K562 (cell line): Measurements from ENCODE around the gene GFRA1. TPM values are rescaled to one million over a fixed set of nuclear protein-coding genes. Genes with fewer than 3 reads are reported as not detected.

Source experiments
- ATAC-seq: fragments of 200-7000 bp; cut with Tn5 transposase; 3 replicates; pipeline ENCODE4 v1.9.1; 2020; ENCODE audit warnings: moderate library complexity
- BruUV-seq: library from RNA; stranded (reverse); fragments of 400-500 nt; replicated peaks from 2 replicates; lab custom pipeline; 2021; lab: Mats Ljungman, UMichigan
- CTCF ChIA-PET: fragments of 300-600 bp; formaldehyde crosslinking; extraction: SDS; loops from one replicate; lab custom pipeline; 2021; ENCODE audit warnings: low intra/inter-chr PET ratio; lab: Yijun Ruan, JAX
- POLR2A ChIA-PET: fragments of 300-600, 350-650 bp; sonication (Branson Sonifier 250); formaldehyde crosslinking; extraction: SDS; loops from one replicate; lab custom pipeline; 2021; ENCODE audit warnings: antibody characterized with exemption, inconsistent platforms; lab: Yijun Ruan, JAX
- DNase-seq, 4 experiments: peaks; one replicate each; pipeline versions ENCODE4 v3.0.0 to v3.0.0-alpha.2; 2011 to 2018; ENCODE audit warnings: low spot score in 3 of 4, mixed read lengths in 3 of 4; ENCODE audit errors: extremely low read depth in 1 of 4
- FAIRE-seq: peaks from 2 replicates; lab custom pipeline; 2011; peaks lifted over from hg19 to GRCh38; lab: Jason Lieb, UNC
- H2AFZ ChIP-seq: 2 replicates; pipeline ENCODE4 v1.6.0; 2011; ENCODE audit warnings: low read depth, low read length, control low read depth, inconsistent platforms
- H3K27ac ChIP-seq: fragments of 200-600 bp; 3 replicates; pipeline ENCODE4 v1.8.0; 2011; ENCODE audit warnings: low read depth, mild to moderate bottlenecking, control low read depth, inconsistent platforms, low read length, moderate library complexity, mixed read lengths; ENCODE audit errors: extremely low read depth
- H3K27me3 ChIP-seq, 2 experiments: fragments of 300-600 bp in 1 of 2; 2 replicates in 1 of 2; 3 replicates in 1 of 2; pipeline versions ENCODE4 v1.6.0 to v1.8.0; 2011; ENCODE audit warnings: inconsistent platforms in 2 of 2, low read length in 2 of 2, mild to moderate bottlenecking in 1 of 2, mixed read lengths in 1 of 2, moderate library complexity in 1 of 2; ENCODE audit not compliant: control insufficient read depth in 2 of 2, insufficient read depth in 2 of 2
- H3K36me3 ChIP-seq: fragments of 300-600 bp; 3 replicates; pipeline ENCODE4 v1.8.0; 2011; ENCODE audit warnings: mild to moderate bottlenecking, low read length, inconsistent platforms; ENCODE audit not compliant: control insufficient read depth, insufficient read depth
- H3K4me1 ChIP-seq, 2 experiments: fragments of 200-600 bp in 1 of 2; replicated peaks in 1 of 2; 2 replicates in 1 of 2; 3 replicates in 1 of 2; pipeline versions ENCODE4 v1.5.1 to v1.8.0; 2011; ENCODE audit warnings: inconsistent platforms in 2 of 2, low read length in 2 of 2, mild to moderate bottlenecking in 1 of 2, mixed read lengths in 1 of 2, moderate library complexity in 1 of 2; ENCODE audit not compliant: control insufficient read depth in 2 of 2, insufficient read depth in 2 of 2
- H3K4me2 ChIP-seq: 2 replicates; pipeline ENCODE4 v1.6.1; 2011; ENCODE audit warnings: low read length, control low read depth, inconsistent platforms, mixed read lengths; ENCODE audit not compliant: insufficient read depth
- H3K4me3 ChIP-seq: fragments of 200-600 bp; sonication (generic), shearing (Covaris generic); 2 replicates; pipeline ENCODE4 v1.5.1; 2016; ENCODE audit warnings: control low read depth, inconsistent platforms
- H3K79me2 ChIP-seq: fragments of 200-600 bp; 3 replicates; pipeline ENCODE4 v1.8.0; 2011; ENCODE audit warnings: low read length, inconsistent platforms; ENCODE audit not compliant: control insufficient read depth, insufficient read depth
- H3K9ac ChIP-seq, 2 experiments: 2 replicates each; pipeline versions ENCODE4 v1.6.0 to v1.6.1; 2011; ENCODE audit warnings: low read depth in 2 of 2, low read length in 2 of 2, control low read depth in 1 of 2, inconsistent platforms in 1 of 2, mild to moderate bottlenecking in 1 of 2, mixed read lengths in 1 of 2; ENCODE audit not compliant: insufficient read depth in 1 of 2
- H3K9me1 ChIP-seq: one replicate; pipeline ENCODE4 v1.6.0; 2011; ENCODE audit warnings: inconsistent platforms, mild to moderate bottlenecking, low read length, moderate library complexity; ENCODE audit not compliant: control insufficient read depth, insufficient read depth
- H3K9me3 ChIP-seq: replicated peaks from 2 replicates; pipeline ENCODE4 v1.5.1; 2011; ENCODE audit warnings: low read depth, low read length, inconsistent platforms; ENCODE audit not compliant: control insufficient read depth, insufficient read depth
- H4K20me1 ChIP-seq: replicated peaks from 2 replicates; pipeline ENCODE4 v1.6.1; 2011; ENCODE audit warnings: low read length, inconsistent platforms, mixed read lengths; ENCODE audit not compliant: control insufficient read depth, insufficient read depth
- CSDE1 ChIP-seq, 2 experiments: fragments of 450-650 bp; IDR thresholded peaks; 2 replicates each; pipeline ENCODE4 v1.6.1; 2016; ENCODE audit warnings: mild to moderate bottlenecking in 1 of 2
- CUX1 ChIP-seq: fragments of 200-800 bp; sonication (Bioruptor generic); IDR thresholded peaks from 2 replicates; pipeline ENCODE4 v1.6.1; 2016; ENCODE audit warnings: missing genetic modification characterization, missing compliant biosample characterization
- GATA2 ChIP-seq: sonication (generic); formaldehyde crosslinking; IDR thresholded peaks from 2 replicates; pipeline ENCODE4 v1.4.0; 2020; ENCODE audit warnings: mild to moderate bottlenecking, missing genetic modification reagents
- GTF2E2 ChIP-seq: fragments of 200-800 bp; sonication (Bioruptor generic); IDR thresholded peaks from 2 replicates; pipeline ENCODE4 v1.6.1; 2016; ENCODE audit warnings: missing genetic modification characterization, missing compliant biosample characterization
- LARP7 ChIP-seq: fragments of 450-650 bp; IDR thresholded peaks from 2 replicates; pipeline ENCODE4 v1.6.1; 2016
- NRF1 ChIP-seq, 2 experiments: fragments of 450-650 bp; IDR thresholded peaks in 1 of 2; conservative IDR thresholded peaks in 1 of 2; 2 replicates each; pipeline ENCODE4 v1.6.1; 2014; ENCODE audit warnings: mild to moderate bottlenecking in 2 of 2
- PKNOX1 ChIP-seq: fragments of 450-650 bp; IDR thresholded peaks from 2 replicates; pipeline ENCODE4 v1.6.1; 2016
- PYGO2 ChIP-seq: fragments of 450-650 bp; IDR thresholded peaks from 2 replicates; pipeline ENCODE4 v1.6.1; 2016; ENCODE audit warnings: mild to moderate bottlenecking, missing genetic modification characterization, moderate library complexity, missing compliant biosample characterization
- SAFB2 ChIP-seq: fragments of 200-400 bp; formaldehyde crosslinking; IDR thresholded peaks from 2 replicates; pipeline ENCODE4 v1.6.1; 2018; ENCODE audit warnings: borderline replicate concordance, low read length, low read depth, moderate library complexity; ENCODE audit not compliant: severe bottlenecking
- SMC3 ChIP-seq: conservative IDR thresholded peaks from 2 replicates; pipeline ENCODE4 v1.6.1; 2011; ENCODE audit warnings: low read depth, low read length, improper control_type of control experiment; ENCODE audit not compliant: insufficient read depth
- STAT5A ChIP-seq: IDR thresholded peaks from 2 replicates; pipeline ENCODE4 v1.6.1; 2012; ENCODE audit warnings: low read length, inconsistent platforms, borderline replicate concordance
- XRCC3 ChIP-seq: fragments of 450-650 bp; IDR thresholded peaks from 2 replicates; pipeline ENCODE4 v1.6.1; 2017; ENCODE audit warnings: mild to moderate bottlenecking, moderate library complexity
- ZBTB9 ChIP-seq: fragments of 450-650 bp; formaldehyde crosslinking; IDR thresholded peaks from 2 replicates; pipeline ENCODE4 v1.4.0; 2020; ENCODE audit warnings: mild to moderate bottlenecking, moderate library complexity
- ZNF583 ChIP-seq: fragments of 250-450 bp; sonication (Bioruptor Pico); IDR thresholded peaks from 2 replicates; pipeline ENCODE4 v1.4.0; 2020
- WGBS: fragments of 100-300 bp; shearing (Covaris generic); methylation state at CpG from one replicate; pipeline ENCODE4 v1.1.6; 2016; ENCODE audit warnings: low coverage, mixed read lengths; ENCODE audit not compliant: insufficient coverage; ENCODE audit errors: missing lambda C conversion rate; 5-methylcytosine and 5-hydroxymethylcytosine counted together
- in situ Hi-C: fragments of 300-500 bp; cut with MboI; formaldehyde crosslinking; loops from 4 replicates; pipeline ENCODE4 v1.15.0; 2018; ENCODE audit warnings: inconsistent platforms, mixed read lengths
- intact Hi-C: fragments of 100-400 bp; cut with micrococcal nuclease; formaldehyde crosslinking; loops from 2 replicates; pipeline ENCODE4 v1.14.2; 2022
- polyA plus RNA-seq, 8 experiments: library from polyadenylated mRNA; depleted of rRNA in 4 of 8; stranded (reverse) in 5 of 8; unstranded in 3 of 8; fragments of >200 nt; fragmentation: Nextera tagmentation in 2 of 8; fragmentation: Illumina TruSeq in 1 of 8; extraction: Ambion mirVana in 2 of 8; extraction: Trizol in 1 of 8; gene quantifications; 2 replicates each; pipeline versions ENCODE4 v1.2.1 to v1.2.3, GENCODE V29; 2011 to 2014; ENCODE audit warnings: inconsistent platforms in 1 of 8, missing spikeins in 1 of 8
- total RNA-seq, 7 experiments: library from RNA; depleted of rRNA in 6 of 7; stranded (reverse); fragments of >200 nt in 6 of 7; fragmentation: Illumina TruSeq in 2 of 7; extraction: Trizol in 2 of 7; gene quantifications; 2 replicates each; pipeline versions ENCODE4 v1.2.1 to v1.2.3, GENCODE V29; 2011 to 2021; ENCODE audit warnings: low replicate concordance in 1 of 7

Gene GFRA1
- total and polyA plus RNA-seq, 9 of the 15 experiments (the other 6 are each of a cell fraction or from before 2014, with no cell fraction given) = 0.04 TPM; not detected in 8

- Histone ChIP-seq H3K4me1 (no peaks in the 10 kb centered on the region), H3K27me3 (no peaks in the 10 kb centered on the region), H3K4me2 (no peak overlapping the region), H3K27ac (no peak overlapping the region)
- ATAC-seq = no peak
- 2% methylated on average over 6 of the region's 6 CpGs for WGBS
- BruUV-seq = no TSS peak
- FAIRE-seq = no peak
- TF ChIP-seq GATA2 (CRISPR knock-in tag) (no peak), CSDE1 (IDR thresholded peaks at IDR 0.05) (no peak), PKNOX1 (no peak), NRF1 (conservative IDR thresholded peaks at IDR 0.05 in 1 of 2, IDR thresholded peaks at IDR 0.05 in 1 of 2) (no peak), GTF2E2 (tag) (no peak), ZBTB9 (CRISPR knock-in tag) (no peak), LARP7 (no peak), SMC3 (no peak), PYGO2 (no peak), XRCC3 (no peak), ZNF583 (CRISPR knock-in tag) (no peak), CUX1 (CRISPR knock-in tag) (no peak), SAFB2 (no peak), STAT5A (no peak)
- TF ChIP-seq, all 486 proteins: peak for 0
- Histone ChIP-seq H4K20me1 (no peaks in the 10 kb centered on the region), H3K9me1 (no peaks in the 10 kb centered on the region), H3K36me3 (no peaks in the 10 kb centered on the region), H3K9me3 (no peaks in the 10 kb centered on the region), H2AFZ (no peak overlapping the region), H3K4me3 (no peak overlapping the region), H3K9ac (no peak overlapping the region), H3K79me2 (no peaks in the 10 kb centered on the region)
- CTCF ChIA-PET = no interaction called here
- no peak for DNase-seq
- intact Hi-C loops (no loop called here), in situ Hi-C loops (no loop called here)
- POLR2A ChIA-PET = interaction anchor here (0.7 kb wide), 1 partner anchor 9 kb away, joined by 3 read pairs; no protein-coding TSS in a partner anchor
Observed at GRCh38 chr10:116226766-116227165, 46.2 kb downstream of the GFRA1 start.
